SIG-M5 treated with dmso at 0.1 percent for 504 hours (cell line): ENCODE measurements around the gene HCFC1.

Experiments used
- DNase-seq: peaks from one replicate; lab custom pipeline; 2025; ENCODE audit not compliant: unreplicated experiment; lab: John Stamatoyannopoulos, UW

HCFC1 gene

GRCh38 chrX:153974726-153975286 is 3.2 kb upstream of the HCFC1 start:
- peak; percentile 40 for DNase-seq

GRCh38 chrX:153974003-153974725 is 2.5 kb upstream of the HCFC1 start:
- DNase-seq, result peak; percentile 24

GRCh38 chrX:153973127-153974002 is 1.7 kb upstream of the HCFC1 start:
- DNase-seq, result no peak

- peak; percentile 85 for DNase-seq
Observed at GRCh38 chrX:153972368-153973126, 929 bp upstream of the HCFC1 start, which contains the start of gene TMEM187. TSS of gene TMEM187 (plus strand) at chrX:153972754. CDS start at chrX:153982063, 9,309 bp downstream.

GRCh38 chrX:153971124-153971449 is 531 bp downstream of the HCFC1 start:
- peak; percentile 77 for DNase-seq

GRCh38 chrX:153970357-153971123 is 1.1 kb downstream of the HCFC1 start:
- peak; percentile 70 for DNase-seq

GRCh38 chrX:153969904-153970356 is 1.7 kb downstream of the HCFC1 start:
- DNase-seq, result peak; percentile 51

GRCh38 chrX:153969125-153969903 is 2.3 kb downstream of the HCFC1 start:
- no peak for DNase-seq

- peak; percentile 23 for DNase-seq
Observed at GRCh38 chrX:153968754-153969124, 2.9 kb downstream of the HCFC1 start.

GRCh38 chrX:153968255-153968654 is 3.4 kb downstream of the HCFC1 start:
- no peak for DNase-seq

- DNase-seq, result peak; percentile 28
Observed at GRCh38 chrX:153967536-153968224, 3.9 kb downstream of the HCFC1 start.

- no peak for DNase-seq
Observed at GRCh38 chrX:153966841-153967535, 4.6 kb downstream of the HCFC1 start.

- DNase-seq, result no peak
Observed at GRCh38 chrX:153966283-153966688, 5.3 kb downstream of the HCFC1 start.

- DNase-seq, result no peak
Observed at GRCh38 chrX:153965406-153965805, 6.2 kb downstream of the HCFC1 start.

GRCh38 chrX:153964105-153964504 is 7.5 kb downstream of the HCFC1 start:
- DNase-seq, result no peak

GRCh38 chrX:153963546-153963945 is 8.1 kb downstream of the HCFC1 start:
- no peak for DNase-seq

- DNase-seq, result no peak
Observed at GRCh38 chrX:153961292-153961691, 10.3 kb downstream of the HCFC1 start.

- DNase-seq, result no peak
Observed at GRCh38 chrX:153960786-153961185, 10.8 kb downstream of the HCFC1 start.
